ENCODE data around the gene RPH3AL.

DNA sequence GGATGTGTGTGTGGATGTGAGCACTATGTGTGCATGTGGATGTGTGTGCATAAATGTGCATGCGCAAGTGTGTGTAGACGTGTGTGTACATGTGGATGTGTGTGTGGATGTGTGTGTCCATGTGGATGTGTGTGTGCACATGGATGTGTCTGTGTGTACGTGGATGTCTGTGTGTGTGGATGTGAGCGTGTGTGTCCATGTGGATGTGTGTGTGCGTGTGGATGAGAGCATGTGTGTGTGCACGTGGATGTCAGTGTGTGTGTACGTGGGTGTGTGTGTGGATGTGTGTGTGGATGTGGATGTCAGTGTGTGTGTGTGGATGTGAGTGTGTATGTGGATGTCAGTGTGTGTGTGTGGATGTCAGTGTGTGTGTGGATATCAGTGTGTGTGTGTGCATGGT, 107.6 kb downstream of the RPH3AL start:
- TF ChIP-seq, protein P1, sequence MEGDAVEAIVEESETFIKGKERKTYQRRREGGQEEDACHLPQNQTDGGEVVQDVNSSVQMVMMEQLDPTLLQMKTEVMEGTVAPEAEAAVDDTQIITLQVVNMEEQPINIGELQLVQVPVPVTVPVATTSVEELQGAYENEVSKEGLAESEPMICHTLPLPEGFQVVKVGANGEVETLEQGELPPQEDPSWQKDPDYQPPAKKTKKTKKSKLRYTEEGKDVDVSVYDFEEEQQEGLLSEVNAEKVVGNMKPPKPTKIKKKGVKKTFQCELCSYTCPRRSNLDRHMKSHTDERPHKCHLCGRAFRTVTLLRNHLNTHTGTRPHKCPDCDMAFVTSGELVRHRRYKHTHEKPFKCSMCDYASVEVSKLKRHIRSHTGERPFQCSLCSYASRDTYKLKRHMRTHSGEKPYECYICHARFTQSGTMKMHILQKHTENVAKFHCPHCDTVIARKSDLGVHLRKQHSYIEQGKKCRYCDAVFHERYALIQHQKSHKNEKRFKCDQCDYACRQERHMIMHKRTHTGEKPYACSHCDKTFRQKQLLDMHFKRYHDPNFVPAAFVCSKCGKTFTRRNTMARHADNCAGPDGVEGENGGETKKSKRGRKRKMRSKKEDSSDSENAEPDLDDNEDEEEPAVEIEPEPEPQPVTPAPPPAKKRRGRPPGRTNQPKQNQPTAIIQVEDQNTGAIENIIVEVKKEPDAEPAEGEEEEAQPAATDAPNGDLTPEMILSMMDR (IDR thresholded peaks at IDR 0.05) = no peak
- no peak for TF ChIP-seq POLR2A (IDR thresholded peaks at IDR 0.05)
